GM18505 (cell line): ENCODE results near the gene UNC5B.

Source experiments
- ATAC-seq: cut with Tn5 transposase; IDR thresholded peaks from one replicate; pipeline ENCODE4 v1.9.1; 2021; ENCODE audit not compliant: unreplicated experiment
- POLR2A ChIP-seq: IDR thresholded peaks from 4 replicates; pipeline ENCODE4 v1.6.1; 2011; ENCODE audit warnings: borderline replicate concordance; ENCODE audit not compliant: insufficient read depth, insufficient read length; ENCODE audit errors: extremely low read depth

UNC5B gene

GRCh38 chr10:71222601-71223346 lies 10.4 kb downstream of the UNC5B start:
- TF ChIP-seq POLR2A = no peak

DNA sequence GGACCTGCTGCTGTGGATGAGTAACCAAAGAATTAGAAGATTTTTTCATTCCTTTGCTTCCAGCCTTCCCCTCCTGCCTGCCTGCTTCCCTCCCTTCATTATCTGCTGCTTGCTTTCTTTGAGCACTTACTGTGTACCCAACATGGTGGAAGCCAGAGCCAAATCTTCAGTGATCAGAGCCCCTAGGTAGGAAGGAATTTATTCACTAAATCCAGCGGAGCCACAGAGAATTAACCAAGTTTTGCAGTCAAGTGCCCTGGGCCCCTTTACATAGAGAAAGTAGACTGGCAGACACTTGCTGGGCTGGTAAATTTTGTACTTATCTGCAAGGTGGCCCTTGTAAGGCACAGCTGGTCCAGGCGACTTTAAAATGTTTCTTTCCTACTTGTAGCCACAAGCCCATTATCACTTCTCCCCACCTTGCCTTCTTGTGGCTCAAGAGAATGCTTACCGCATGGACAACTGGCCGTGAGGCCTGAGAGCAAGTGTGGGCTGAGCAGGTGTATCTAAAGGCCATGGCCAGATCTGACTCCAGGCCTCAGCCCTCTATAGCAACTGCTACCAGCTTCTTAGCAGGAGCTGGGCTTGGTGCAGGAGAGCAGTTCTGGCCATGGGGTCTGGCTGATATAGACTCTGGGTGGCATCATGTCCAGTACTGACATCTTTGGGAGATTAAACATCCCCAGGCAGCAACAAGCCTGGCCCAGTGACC lies 11.1 kb downstream of the UNC5B start:
- ATAC-seq = no peak

More at GRCh38 chr10:71222601-71223346, 10.4 kb downstream of the UNC5B start:
- ATAC-seq = no peak

GRCh38 chr10:71225291-71226058 lies 13.1 kb downstream of the UNC5B start:
- no peak for ATAC-seq
- TF ChIP-seq POLR2A = no peak

More for the DNA sequence above, 11.1 kb downstream of the UNC5B start:
- no peak for TF ChIP-seq POLR2A

DNA sequence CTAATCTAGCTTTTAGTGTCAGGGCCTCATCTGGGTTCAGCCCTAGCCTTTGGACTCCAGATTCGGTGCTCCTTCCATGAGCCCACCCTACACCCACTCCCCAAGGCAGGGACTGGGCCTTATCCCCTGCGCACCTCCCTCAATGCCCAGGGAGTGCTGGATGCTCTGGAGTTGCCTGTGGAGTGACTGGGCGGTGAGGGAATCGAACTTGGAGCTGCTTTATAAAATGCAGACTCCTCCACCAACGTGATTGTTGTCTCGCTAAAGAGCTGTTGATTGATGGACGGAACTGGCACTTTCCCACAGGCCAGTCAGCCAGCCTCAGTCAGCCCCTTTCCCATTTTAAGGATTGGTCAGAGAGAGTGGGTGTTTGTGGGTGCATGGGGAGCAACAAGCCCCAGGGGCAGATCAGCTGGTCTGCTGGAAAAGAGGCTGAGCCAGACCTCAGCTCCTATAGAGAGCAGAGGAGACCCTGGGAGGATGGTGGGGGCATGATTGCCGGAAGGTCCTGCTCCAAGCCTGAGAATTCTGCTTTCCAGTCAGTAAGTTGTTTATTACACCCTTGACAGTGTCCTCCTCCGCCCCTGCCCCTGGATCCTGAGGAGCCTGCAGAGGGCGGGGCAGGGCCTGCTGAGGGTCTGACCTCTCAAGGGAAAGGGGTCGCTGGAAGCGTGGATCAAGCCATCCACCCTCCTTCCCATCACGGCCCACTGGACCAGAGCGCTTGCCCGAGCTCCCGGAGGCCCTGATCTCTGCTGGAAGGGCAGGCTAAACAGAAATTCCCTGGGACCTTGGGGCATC lies 16.7 kb downstream of the UNC5B start:
- ATAC-seq = no peak

GRCh38 chr10:71229726-71230655 lies 17.6 kb downstream of the UNC5B start:
- no peak for ATAC-seq
- TF ChIP-seq POLR2A = no peak

More for the DNA sequence above, 16.7 kb downstream of the UNC5B start:
- TF ChIP-seq POLR2A = no peak

DNA sequence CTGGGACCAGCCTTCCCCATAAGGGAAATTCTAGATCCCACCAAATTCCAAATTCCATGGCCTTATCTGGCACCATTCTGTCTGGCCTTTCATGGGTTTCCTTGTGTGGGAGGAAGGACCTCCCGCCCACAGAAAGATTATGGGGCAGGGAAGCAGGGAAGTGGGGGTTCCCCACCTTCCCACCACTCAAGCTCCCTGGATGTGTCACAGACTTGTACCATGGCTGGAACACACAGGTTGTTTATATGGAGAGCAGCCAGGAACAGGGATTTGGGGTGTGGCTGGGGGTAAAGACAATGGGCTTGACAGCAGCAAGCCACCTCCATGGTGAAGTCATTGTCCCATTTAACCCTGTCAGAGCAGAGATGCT lies 18.3 kb downstream of the UNC5B start:
- TF ChIP-seq POLR2A = no peak
- ATAC-seq = no peak

GRCh38 chr10:71231206-71231605 lies 18.8 kb downstream of the UNC5B start:
- no peak for TF ChIP-seq POLR2A
- ATAC-seq = no peak

- no peak for ATAC-seq
- no peak for TF ChIP-seq POLR2A
These were observed 20.0 kb downstream of the UNC5B start for GRCh38 chr10:71232089-71232998.

GRCh38 chr10:71233482-71233892 lies 21.1 kb downstream of the UNC5B start:
- no peak for TF ChIP-seq POLR2A
- ATAC-seq = no peak

- no peak for TF ChIP-seq POLR2A
- ATAC-seq = no peak
These were observed 21.9 kb downstream of the UNC5B start for GRCh38 chr10:71234004-71234894.

DNA sequence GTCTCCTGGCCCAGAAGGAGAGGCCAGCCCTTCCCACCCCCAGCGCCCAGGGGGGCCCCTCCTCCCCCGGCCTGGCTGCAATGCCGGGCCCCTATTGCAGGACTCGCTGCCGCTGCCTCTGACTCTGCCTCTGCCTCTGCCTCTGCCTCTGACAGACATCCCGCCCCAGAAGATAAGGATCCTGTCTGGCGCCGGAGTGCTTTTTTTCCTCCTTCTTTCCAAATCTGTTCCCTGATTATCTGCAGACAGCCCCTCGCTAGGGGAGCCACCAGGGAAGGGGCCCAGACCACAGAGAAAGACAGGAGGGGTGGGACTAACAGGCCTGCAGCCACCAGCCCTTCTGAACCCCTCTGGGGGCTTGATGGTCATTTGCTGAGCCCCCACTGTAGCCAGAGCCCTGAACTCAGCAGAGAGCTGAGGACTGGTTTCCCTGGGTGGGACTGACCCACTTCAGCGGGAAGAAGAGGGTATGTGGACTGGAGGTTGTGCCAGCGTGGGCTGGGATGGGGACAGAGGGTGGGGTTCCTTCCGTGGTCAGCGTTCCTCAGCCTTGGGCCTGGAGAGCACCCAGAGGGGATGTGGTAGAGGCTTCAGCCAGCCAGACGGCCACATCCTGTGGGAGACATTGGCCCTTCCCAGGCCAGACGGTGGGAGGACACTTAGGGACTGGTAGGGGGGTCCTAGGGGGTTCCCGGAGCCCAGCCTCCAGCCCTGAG lies 22.8 kb downstream of the UNC5B start:
- no peak for TF ChIP-seq POLR2A
- ATAC-seq = no peak
